T47D (cell line): Measurements from ENCODE around the gene TBXAS1.

Experiments
- DNase-seq, 2 experiments: peaks; one replicate each; pipeline versions ENCODE4 v3.0.0 to v3.0.0-alpha.2; 2011 to 2012; ENCODE audit warnings: low read depth in 1 of 2, low spot score in 1 of 2
- JUND ChIP-seq: IDR thresholded peaks from 2 replicates; pipeline ENCODE4 v1.6.1; 2012; ENCODE audit warnings: low read depth
- in situ Hi-C: cut with HindIII; loops from 2 replicates; pipeline ENCODE4 v1.10.0; 2016; ENCODE audit warnings: low sequenced_read_pairs, low pct_unique_long_range_greater_than_20kb

Gene TBXAS1

DNA sequence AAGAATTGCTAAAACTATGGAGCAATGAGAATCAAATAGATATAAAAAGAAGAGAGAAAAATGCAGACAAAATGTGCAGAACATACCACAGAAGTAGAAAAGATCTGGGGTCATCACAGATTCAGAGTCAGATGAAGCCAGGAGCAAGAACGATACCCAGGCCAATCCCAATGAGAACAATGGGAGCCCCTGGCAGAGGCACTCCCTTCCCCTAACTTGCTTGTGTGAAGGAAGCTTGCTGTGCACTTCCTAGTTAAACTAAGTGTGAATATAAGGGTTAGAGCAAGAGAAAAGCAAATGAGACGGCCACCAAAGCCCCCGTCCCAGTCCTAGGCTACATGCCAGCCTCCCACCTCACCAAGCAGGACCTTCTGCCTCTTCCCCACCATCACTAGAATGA lies 221.0 kb downstream of the TBXAS1 start:
- DNase-seq: no peak
- TF ChIP-seq JUND: no peak
- in situ Hi-C loops: no loop called here

DNA sequence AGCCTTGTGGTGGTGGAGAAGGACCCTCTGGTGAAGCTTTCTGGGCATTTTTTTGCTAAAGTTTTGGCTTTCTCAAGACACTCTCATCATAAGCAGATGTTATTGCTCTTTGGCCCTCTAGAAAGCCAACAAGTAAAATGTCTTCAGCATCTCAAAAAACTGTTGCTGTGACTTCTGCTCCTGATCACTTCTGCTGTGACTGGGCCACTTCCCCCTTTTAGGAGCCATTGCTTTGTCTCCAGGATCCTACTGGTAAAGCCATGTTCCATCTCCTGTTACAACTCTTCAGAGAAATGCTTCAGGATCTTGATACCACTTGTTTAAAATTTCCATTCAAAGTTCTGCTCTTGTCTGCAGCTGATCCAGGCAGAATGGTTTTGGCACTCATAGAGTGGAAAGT lies 222.8 kb downstream of the TBXAS1 start:
- in situ Hi-C loops: no loop called here
- DNase-seq: no peak
- TF ChIP-seq JUND: no peak

DNA sequence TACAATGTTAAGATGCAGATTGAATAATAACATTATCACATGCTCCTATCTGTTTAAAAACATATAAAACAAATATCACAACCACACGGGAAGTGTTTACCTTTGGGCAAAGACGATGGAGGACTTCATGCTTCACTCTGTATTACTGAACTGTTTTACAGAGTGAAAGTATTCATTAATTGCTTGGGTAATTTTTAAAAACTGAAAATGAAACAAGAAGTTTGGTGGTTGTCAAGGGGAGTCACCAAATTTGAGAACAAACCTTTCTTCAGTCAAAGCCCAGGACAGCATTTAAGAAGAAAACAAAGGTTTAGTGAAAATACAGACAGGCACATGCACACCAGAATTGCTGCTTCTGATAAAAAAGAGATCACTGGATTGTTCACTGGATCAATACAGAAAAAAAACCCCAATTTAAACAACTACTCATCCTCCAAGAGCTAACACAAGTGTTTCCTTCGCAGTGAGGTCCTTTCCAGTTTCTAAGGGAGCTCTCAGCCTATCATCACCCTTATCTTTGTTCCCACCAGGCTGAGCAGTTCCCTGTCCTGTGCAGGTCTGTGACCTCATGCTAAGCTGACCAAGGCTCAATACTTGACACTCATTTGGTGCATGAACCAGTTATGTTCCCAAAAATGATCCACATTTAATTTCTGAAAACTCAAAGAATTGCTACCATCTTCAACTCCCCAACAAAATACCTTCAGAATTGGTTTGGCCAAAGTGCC lies 224.9 kb downstream of the TBXAS1 start:
- no peak for DNase-seq
- no peak for TF ChIP-seq JUND
- in situ Hi-C loops: no loop called here

DNA sequence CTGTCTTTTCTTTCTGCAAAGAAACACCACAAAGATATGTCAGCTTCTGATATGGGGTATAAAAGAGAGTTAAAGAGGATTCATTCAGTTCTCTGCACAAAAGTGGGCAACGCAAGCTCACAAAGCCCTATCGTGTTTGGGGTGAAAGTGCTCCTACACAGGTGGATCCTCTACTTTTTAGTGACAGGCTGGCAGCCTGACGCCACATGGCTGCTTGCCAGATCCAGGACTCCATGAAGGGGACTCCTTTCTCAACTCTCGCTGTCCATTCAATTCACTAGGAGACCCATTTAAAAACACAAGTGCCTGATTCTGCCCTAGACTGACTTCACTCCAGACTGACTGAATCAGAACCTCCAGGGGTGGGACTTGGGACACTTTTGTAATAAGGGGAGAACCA lies 225.7 kb downstream of the TBXAS1 start:
- in situ Hi-C loops: no loop called here
- TF ChIP-seq JUND: no peak
- DNase-seq: no peak

DNA sequence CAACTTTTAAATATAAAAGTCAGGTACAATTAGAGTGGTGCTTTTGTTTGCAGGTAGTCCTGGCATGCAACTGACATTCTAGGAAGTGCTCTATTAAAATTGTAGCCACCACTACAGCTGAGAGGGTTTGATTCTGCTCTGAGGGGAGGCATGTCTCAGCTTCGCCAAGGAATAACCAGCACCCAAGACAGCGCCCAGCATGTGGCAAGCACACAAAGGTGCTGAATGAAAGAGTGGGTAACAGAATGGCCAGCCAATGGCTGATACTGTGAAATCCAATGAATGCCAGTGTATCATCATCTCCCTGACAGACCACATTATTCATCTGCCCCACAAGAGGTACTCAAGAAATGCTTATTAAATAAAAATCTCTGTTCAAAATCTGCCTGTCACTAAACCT lies 226.8 kb downstream of the TBXAS1 start:
- DNase-seq: no peak
- in situ Hi-C loops: no loop called here
- no peak for TF ChIP-seq JUND

DNA sequence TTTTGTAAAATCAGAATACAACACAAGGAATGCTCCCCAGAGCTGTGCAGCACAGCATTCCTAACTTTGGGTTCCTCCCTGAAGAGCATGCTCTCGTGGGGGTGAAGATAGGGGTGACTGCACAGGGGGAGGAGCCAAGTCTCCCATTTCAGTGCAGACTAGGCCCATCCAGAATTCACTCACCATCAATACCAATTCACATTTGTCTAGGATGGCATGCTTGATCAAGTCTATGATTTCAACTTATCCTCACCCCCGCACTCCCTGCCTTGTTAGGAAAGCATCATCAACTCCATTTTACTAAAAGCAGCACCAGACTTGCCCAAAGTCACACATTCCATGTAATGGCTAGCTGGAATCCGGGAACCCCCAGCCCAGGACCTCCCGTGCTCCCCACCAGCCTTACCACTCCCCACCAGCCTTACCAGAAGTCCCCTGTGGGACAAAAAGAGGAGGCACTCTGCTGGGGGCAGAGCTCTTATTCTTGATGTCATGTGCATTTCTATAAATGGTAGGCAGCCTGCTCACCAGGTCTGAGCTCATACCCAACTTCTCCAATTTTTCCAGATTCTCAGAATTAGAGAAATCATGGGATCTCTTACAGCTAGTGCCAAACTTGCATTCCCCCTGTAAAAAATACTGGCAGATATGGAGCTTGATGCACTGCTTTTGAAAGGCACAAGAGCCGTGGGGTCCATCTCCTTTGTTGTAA lies 227.5 kb downstream of the TBXAS1 start:
- in situ Hi-C loops: no loop called here
- TF ChIP-seq JUND: no peak
- DNase-seq: no peak

DNA sequence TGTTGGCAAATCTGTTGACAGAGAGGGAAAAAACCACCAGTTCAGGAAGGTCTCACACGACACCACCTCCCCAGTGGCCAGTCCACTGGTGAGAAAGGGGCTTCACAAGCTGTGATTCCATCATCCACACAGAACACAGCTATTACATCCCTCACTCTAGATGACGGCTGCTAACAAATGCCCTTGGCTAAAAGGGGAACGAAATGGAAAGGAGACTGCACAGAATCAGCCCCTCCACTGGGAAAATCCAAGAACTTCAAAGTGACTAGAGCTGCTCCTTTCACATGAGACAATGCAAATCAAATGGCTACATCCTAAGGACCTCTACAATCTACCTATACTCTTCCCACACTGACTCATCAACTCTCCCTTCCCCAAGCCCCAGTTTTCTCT lies 228.1 kb downstream of the TBXAS1 start:
- DNase-seq: no peak
- in situ Hi-C loops: no loop called here
- no peak for TF ChIP-seq JUND

DNA sequence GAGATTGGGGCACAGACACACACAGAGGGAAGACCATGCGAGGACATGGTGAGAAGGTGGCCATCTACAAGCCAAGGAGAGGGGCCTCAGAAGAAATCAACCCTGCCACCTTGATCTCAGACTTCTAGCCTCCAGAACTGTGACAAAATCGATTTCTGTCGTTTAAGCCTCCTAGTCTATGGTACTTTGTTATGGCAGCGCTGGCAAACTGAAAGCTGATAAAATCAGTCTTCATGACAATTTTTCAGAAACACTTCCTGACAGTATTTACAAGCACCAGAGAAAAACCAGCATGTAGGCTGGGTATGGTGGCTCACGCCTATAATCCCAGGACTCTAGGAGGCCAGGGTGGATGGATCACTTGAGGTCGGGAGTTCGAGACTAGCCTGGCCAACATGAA lies 229.5 kb downstream of the TBXAS1 start:
- no peak for TF ChIP-seq JUND
- in situ Hi-C loops: no loop called here
- DNase-seq: no peak

DNA sequence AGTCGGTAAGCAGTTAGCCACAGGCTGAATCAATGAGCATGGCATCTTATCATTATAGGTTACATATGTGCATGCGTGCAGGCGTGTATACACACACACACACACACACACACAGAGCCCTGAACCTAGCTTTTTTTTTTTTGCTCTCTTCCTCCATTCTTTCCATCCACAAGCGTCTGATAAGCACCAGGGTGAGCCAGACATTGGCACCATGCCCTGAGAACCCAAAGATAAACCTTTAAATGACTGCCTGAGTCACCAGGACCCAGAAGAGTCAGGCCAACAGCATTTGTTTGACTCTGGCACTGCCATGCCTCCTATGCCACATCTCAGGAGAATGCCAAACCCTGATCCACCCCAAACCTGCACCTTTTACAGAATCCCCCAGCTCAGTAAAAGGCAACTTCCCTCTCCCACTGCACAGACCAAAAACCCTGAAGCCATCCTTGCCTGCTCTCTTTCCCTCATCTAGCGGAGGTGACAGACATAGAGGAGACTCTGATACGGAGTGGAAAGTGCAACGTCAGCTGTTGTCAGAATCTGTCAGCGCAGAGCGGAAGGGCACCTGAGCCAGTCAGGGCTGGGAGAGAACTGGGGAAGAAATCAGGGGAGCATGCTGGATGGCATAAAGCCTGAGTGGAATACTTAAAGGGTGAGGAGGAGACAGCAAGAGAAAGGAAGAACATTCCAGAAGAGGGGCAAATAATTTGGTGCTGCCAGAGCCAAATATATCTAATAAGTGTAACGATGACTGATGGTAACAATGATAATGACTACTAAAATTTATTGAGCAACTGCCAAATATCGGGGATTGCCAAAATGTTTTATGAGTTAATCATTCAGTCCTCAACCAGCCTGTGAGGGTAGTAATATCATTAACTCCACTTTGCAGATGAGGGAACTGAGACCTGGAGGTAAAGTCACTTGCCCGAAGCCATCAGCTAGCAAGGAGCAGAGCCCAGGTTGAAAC lies 230.5 kb downstream of the TBXAS1 start:
- in situ Hi-C loops: no loop called here
- no peak for DNase-seq
- TF ChIP-seq JUND: no peak

DNA sequence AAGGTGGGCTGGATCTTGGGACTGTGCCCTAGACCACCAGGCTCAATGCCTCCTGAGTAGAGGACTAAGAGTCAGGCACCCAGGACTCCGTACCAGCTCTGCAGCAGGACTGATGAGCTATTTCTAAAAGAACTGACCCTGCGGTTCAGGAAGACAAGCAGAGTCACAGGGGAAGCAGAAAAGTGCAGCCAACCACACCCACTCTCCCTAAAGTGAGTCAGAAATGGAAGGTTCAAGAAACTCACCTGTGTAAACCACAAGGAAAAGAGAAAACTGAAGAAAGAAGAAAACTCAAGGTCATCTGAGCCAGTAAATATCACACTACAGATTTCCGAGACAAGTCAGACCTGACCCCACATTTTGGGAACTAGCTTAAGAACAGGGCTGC lies 231.2 kb downstream of the TBXAS1 start:
- in situ Hi-C loops: no loop called here
- no peak for DNase-seq

DNA sequence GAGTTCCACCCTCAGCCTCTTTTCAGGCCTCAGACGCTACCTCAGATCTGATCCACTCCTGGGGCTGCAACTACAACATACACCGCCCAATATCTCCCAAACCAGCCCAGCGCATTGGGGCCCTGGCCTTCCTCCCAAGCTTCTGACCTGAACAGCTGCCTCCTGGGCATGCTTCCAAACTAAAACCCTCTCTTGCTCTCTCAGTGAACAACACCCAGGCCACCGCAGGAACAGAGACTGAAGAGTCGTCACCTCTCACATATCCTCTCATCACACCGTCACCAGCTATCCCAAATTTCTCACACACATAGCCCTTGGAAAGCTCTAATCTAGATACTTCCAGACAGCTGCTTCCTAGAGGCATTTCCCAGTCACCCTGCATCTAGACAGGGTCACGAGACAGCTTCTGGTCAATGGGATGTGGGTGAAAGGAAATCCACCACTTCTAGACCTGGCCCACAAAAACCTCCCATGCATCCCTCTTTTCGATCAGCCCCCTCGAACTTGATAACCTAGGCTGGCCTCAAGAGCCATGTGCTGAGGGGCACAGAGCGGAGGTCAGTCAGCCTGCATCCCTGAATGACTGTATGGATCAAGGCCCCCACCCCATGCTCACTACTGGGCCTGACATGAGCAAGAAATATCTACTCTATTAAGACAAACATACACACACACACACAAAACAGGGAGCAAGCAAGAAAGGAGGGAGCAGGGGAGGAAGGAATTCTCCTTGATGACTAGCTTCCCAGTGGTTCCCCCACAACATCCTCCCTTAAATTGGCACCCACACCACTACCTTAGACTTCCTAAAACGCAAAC lies 231.9 kb downstream of the TBXAS1 start:
- no peak for DNase-seq
- TF ChIP-seq JUND: no peak
- in situ Hi-C loops: no loop called here

More for the DNA sequence above, 231.2 kb downstream of the TBXAS1 start:
- TF ChIP-seq JUND: no peak

DNA sequence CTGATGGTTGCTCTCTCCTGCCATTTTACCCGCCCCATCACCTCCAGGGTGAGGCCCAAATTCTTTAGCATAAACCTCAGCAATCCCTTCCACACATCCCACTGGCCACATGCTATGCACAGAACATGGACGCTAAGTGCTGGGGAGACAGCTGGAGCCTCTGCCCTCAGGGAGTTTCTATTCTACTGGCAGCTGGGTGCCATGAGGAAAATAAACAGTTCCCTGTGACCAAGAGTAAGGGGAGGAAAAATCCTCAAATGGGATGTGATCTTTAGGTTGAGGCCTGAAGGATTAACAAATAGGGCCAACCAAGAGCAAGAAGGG lies 232.5 kb downstream of the TBXAS1 start:
- in situ Hi-C loops: no loop called here
- TF ChIP-seq JUND: no peak
- DNase-seq: no peak
